ENCODE measurements around the gene DDX56. TPM values are rescaled to one million over a fixed set of nuclear protein-coding genes. Genes with fewer than 3 reads are reported as not detected.

Gene DDX56
- total and polyA plus RNA-seq, 9 of the 15 experiments (the other 6 are each of a cell fraction or from before 2014, with no cell fraction given) = 33.0 to 145 (median 102) TPM

- TF ChIP-seq ZNF512 (tag; IDR thresholded peaks at IDR 0.05) (peak; percentile 100), ZBTB1 (CRISPR knock-in tag; IDR thresholded peaks at IDR 0.05; ENCODE audit: borderline replicate concordance, low read depth) (no peak), CSDE1 (IDR thresholded peaks at IDR 0.05) (no peak)
These were observed 26.0 kb downstream of the DDX56 start (continued) for GRCh38 chr7:44547536-44548231.

DNA sequence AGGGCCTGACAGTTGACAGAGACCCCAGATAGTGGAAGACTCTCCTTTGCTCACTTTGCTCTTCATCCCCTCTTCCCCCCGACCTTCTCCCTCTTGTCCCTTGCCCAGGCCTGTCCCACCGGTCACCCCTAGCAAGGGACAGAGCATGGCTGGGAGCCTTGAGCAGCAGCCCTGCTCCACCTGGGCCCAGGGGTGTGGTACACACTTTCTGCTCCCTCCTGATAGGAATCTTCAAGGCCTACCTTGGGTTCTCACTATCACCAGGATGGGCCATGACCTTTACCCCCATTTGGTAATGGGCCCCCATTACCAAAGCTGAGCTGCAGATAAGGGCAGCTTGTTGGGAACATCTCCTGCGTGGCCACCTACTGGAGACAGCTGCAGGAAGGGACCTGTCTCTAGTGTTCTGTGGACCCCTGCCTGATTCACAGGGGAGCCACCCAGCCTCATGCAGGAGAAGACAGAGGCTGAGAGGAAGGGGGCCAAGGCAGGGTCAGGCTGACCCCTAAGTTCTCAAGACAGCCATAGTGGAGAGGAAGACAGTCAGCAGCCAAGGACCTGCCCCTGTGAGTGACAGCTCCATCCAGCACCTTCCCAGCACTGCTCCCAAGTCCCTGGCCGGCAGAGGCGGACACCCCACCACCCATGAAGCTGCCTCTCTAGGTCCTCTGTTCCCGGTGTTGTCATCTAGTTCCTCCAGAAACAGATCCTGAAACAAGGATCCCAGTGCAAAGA, 31.7 kb downstream of the DDX56 start:
- ChIA-PET CTCF (ENCODE audit: low intra/inter-chr PET ratio) (no interaction called here), POLR2A (interaction anchor here (0.6 to 1.2 kb wide), 7 partner anchors 10 to 581 kb away, joined by 3 read pairs; partner anchors contain the start of genes DDX56 and H2AZ2)
- FAIRE-seq = peak; percentile 49
- TF ChIP-seq RBM15 (IDR thresholded peaks at IDR 0.05; ENCODE audit: insufficient read depth, low read length) (no peak), NR2C2 (CRISPR knock-in tag; IDR thresholded peaks at IDR 0.05) (no peak), NR2C2 (tag; IDR thresholded peaks at IDR 0.05) (peak; percentile 33; the same call in 1 of the 2 replicates), CBFA2T3 (IDR thresholded peaks at IDR 0.05) (0 out of 2 replicates have a peak, but pooled peaks have one; percentile 31), PKNOX1 (IDR thresholded peaks at IDR 0.05) (peak; percentile 64), NR2C1 (IDR thresholded peaks at IDR 0.05) (peak; percentile 50; the same call in 1 of the 2 replicates), NR2C1 (tag; IDR thresholded peaks at IDR 0.05) (no peak; the same call in 1 of the 2 replicates), TOE1 (IDR thresholded peaks at IDR 0.05; ENCODE audit: borderline replicate concordance) (no peak), TOE1 (CRISPR knock-in tag; IDR thresholded peaks at IDR 0.05; ENCODE audit: borderline replicate concordance, low read depth) (no peak), TFAP4 (CRISPR knock-in tag; IDR thresholded peaks at IDR 0.05; ENCODE audit: borderline replicate concordance) (0 out of 2 replicates have a peak, but pooled peaks have one; percentile 20), NFXL1 (CRISPR knock-in tag; IDR thresholded peaks at IDR 0.05) (no peak)
- TF ChIP-seq, protein P1, sequence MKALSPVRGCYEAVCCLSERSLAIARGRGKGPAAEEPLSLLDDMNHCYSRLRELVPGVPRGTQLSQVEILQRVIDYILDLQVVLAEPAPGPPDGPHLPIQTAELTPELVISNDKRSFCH (CRISPR knock-in tag; IDR thresholded peaks at IDR 0.05) = no peak
- TF ChIP-seq, protein P1 (tag; IDR thresholded peaks at IDR 0.05) = no peak

More for the DNA sequence above, 31.7 kb downstream of the DDX56 start:
- Histone ChIP-seq H2AFZ (ENCODE audit: low read depth, low read length) (no peak overlapping the region), H3K4me3 (no peak overlapping the region), H3K9me1 (ENCODE audit: control insufficient read depth, insufficient read depth, low read length) (no peaks in the 10 kb centered on the region), H3K79me2 (ENCODE audit: control insufficient read depth, insufficient read depth, low read length) (no peaks in the 10 kb centered on the region), H3K9ac (ENCODE audit: insufficient read depth in 1 of 2, low read depth in 2 of 2, low read length in 2 of 2) (peak overlapping the region in 1 of 2 experiments; percentile 43; a peak in 1 of 4 replicates), H3K9me3 (replicated peaks; ENCODE audit: control insufficient read depth, insufficient read depth, low read depth, low read length) (no peaks in the 10 kb centered on the region), H3K4me2 (ENCODE audit: insufficient read depth, low read length) (no peak overlapping the region), H4K20me1 (replicated peaks; ENCODE audit: control insufficient read depth, insufficient read depth, low read length) (no peaks in the 10 kb centered on the region), H3K27me3 (ENCODE audit: control insufficient read depth in 2 of 2, insufficient read depth in 2 of 2, low read length in 2 of 2) (no peaks in the 10 kb centered on the region), H3K36me3 (ENCODE audit: control insufficient read depth, insufficient read depth, low read length) (no peaks in the 10 kb centered on the region), H3K4me1 (replicated peaks in 1 of 2; ENCODE audit: control insufficient read depth in 2 of 2, insufficient read depth in 2 of 2, low read length in 2 of 2) (peaks cover 3 to 37% of the 10 kb centered on the region in 2 experiments; a peak in 4 of 5 replicates), H3K27ac (ENCODE audit: extremely low read depth, low read depth, low read length) (no peak overlapping the region)
- no TSS peak for BruUV-seq (replicated peaks)
- DNase-seq (ENCODE audit: extremely low read depth in 1 of 4, low spot score in 3 of 4) (peak in 1 of 4 experiments; percentile 32), ATAC-seq (peak; percentile 40)
- in situ Hi-C loops (cut with MboI) (no loop called here), intact Hi-C loops (cut with micrococcal nuclease) (no loop called here)
- 56% methylated on average over 6 of the region's 6 CpGs for WGBS (ENCODE audit: insufficient coverage, low coverage, missing lambda C conversion rate)
